ENCODE results near the gene ACBD6. TPM values are rescaled to one million over a fixed set of nuclear protein-coding genes. Genes with fewer than 3 reads are reported as not detected.

Gene ACBD6
- total RNA-seq, 1 donor from 2014 or later, result 43.4 TPM

DNA sequence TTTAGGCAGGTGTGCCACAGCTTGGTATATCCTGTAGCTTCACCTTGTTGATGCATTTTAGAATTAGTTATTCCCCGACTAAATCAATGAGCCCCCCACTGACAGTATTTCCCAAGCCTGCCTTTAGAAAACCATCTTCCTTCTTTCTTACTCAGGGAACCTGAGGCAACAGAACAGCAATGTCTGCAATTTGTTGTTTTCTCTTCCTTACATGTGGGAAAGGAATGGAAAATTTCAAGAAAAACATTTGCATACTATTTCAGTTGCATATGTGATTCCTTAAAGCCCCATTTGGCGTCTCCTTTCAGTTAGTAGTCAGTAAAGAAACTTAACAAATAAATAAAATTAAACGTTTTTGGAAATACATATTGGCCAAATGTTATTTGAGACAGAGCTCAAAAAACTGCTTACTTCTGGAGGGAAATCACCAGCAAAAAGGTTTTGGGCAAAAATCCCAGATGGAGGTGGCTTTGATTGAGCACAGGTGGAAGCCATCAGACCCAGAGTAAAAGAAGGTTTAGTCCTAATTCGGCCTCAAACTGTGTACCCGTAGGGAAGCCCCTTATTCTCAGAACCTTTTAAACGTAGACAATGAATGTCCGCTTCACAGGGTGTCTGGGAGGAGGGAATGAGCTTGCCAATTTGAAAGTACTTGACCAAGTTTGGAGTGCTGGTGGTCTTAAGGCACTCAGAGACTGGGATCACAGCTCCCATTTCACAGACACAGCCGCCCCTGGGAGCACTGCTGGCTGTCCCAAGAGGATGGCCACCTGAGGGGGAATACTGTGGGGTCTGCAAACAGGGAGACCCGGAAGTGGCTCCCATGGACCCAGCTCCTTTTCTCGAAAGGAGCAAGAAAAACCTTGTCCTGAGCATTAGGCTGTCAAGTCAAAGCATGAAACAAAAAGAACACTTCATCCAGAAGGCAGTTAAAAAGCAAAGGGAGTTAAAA, 263.0 kb downstream of the ACBD6 start:
- no peak overlapping the region for H3K9ac ChIP-seq (ENCODE audit: low read length)
- H2AFZ ChIP-seq (ENCODE audit: low read depth, low read length), result no peak overlapping the region
- H3K27ac Mint-ChIP-seq (ENCODE audit: unreplicated experiment), result no peak overlapping the region
- H3K9me3 Mint-ChIP-seq (ENCODE audit: unreplicated experiment), result peaks cover 5% of the 10 kb centered on the region
- no peak overlapping the region for H3K4me3 ChIP-seq (ENCODE audit: insufficient read depth, low read depth, low read length)
- TF ChIP-seq EZH2 (IDR thresholded peaks at IDR 0.05; ENCODE audit: insufficient read depth, low read length), result no peak
- TF ChIP-seq, protein P1, sequence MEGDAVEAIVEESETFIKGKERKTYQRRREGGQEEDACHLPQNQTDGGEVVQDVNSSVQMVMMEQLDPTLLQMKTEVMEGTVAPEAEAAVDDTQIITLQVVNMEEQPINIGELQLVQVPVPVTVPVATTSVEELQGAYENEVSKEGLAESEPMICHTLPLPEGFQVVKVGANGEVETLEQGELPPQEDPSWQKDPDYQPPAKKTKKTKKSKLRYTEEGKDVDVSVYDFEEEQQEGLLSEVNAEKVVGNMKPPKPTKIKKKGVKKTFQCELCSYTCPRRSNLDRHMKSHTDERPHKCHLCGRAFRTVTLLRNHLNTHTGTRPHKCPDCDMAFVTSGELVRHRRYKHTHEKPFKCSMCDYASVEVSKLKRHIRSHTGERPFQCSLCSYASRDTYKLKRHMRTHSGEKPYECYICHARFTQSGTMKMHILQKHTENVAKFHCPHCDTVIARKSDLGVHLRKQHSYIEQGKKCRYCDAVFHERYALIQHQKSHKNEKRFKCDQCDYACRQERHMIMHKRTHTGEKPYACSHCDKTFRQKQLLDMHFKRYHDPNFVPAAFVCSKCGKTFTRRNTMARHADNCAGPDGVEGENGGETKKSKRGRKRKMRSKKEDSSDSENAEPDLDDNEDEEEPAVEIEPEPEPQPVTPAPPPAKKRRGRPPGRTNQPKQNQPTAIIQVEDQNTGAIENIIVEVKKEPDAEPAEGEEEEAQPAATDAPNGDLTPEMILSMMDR (IDR thresholded peaks at IDR 0.05; ENCODE audit: insufficient read depth, low read depth, low read length), result no peak
- no peaks in the 10 kb centered on the region for H3K4me1 ChIP-seq (ENCODE audit: insufficient read depth, low read length)
- no peak for DNase-seq (ENCODE audit: low read depth)
- H3K4me1 Mint-ChIP-seq (ENCODE audit: low read depth, unreplicated experiment), result peaks cover 2% of the 10 kb centered on the region
- peaks cover 86% of the 10 kb centered on the region for H3K27me3 ChIP-seq (ENCODE audit: insufficient read depth, low read length)
- no peak overlapping the region for H3K4me2 ChIP-seq (ENCODE audit: low read length)
- no peaks in the 10 kb centered on the region for H3K36me3 ChIP-seq (ENCODE audit: insufficient read depth, low read length)
- H3K27me3 Mint-ChIP-seq (ENCODE audit: low read depth, unreplicated experiment), result peaks cover 80% of the 10 kb centered on the region
- no peaks in the 10 kb centered on the region for H3K79me2 ChIP-seq (ENCODE audit: insufficient read depth, low read length)
- no peak for FAIRE-seq
- no peaks in the 10 kb centered on the region for H3K9me3 ChIP-seq (ENCODE audit: insufficient read depth, low read depth, low read length)
- no peak overlapping the region for H3K27ac ChIP-seq (ENCODE audit: low read depth, low read length)
- H3K4me3 Mint-ChIP-seq (ENCODE audit: unreplicated experiment), result no peak overlapping the region
- no peaks in the 10 kb centered on the region for H3K36me3 Mint-ChIP-seq (ENCODE audit: low read depth, unreplicated experiment)
- peaks cover 15% of the 10 kb centered on the region for H4K20me1 ChIP-seq (ENCODE audit: insufficient read depth, low read length)

DNA sequence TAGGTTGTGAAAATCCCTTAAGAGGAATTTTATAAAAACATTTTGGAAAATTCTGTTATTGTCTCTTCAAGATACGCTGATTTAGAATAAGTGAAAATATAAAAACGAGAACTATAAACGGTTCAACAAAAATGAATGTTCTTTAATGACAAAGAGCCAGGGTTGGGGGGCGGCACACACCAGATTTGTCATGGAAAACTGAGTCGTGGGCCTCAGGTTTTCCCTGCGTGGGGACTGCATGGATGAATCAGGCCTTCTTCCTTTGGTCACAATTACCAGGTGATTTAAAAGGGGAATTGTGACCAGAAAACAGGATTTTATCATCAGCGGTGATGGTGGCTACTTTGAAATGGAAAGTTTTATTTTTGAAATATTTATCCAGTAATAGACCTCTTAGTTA, 263.7 kb downstream of the ACBD6 start:
- DNase-seq (ENCODE audit: low read depth) (no peak), FAIRE-seq (no peak)
- Histone ChIP-seq H3K9ac (ENCODE audit: low read length) (no peak overlapping the region), H3K36me3 (ENCODE audit: insufficient read depth, low read length) (no peaks in the 10 kb centered on the region), H3K27me3 (ENCODE audit: insufficient read depth, low read length) (peaks cover 89% of the 10 kb centered on the region), H3K4me2 (ENCODE audit: low read length) (no peak overlapping the region), H3K4me1 (ENCODE audit: insufficient read depth, low read length) (peaks cover under 1% of the 10 kb centered on the region), H4K20me1 (ENCODE audit: insufficient read depth, low read length) (peaks cover 19% of the 10 kb centered on the region), H2AFZ (ENCODE audit: low read depth, low read length) (no peak overlapping the region), H3K79me2 (ENCODE audit: insufficient read depth, low read length) (no peaks in the 10 kb centered on the region), H3K27ac (ENCODE audit: low read depth, low read length) (no peak overlapping the region), H3K9me3 (ENCODE audit: insufficient read depth, low read depth, low read length) (no peaks in the 10 kb centered on the region), H3K4me3 (ENCODE audit: insufficient read depth, low read depth, low read length) (no peak overlapping the region)
- peaks cover 2% of the 10 kb centered on the region for H3K36me3 Mint-ChIP-seq (ENCODE audit: low read depth, unreplicated experiment)
- H3K4me1 Mint-ChIP-seq (ENCODE audit: low read depth, unreplicated experiment), result peaks cover 4% of the 10 kb centered on the region
- H3K27ac Mint-ChIP-seq (ENCODE audit: unreplicated experiment), result no peak overlapping the region
- H3K27me3 Mint-ChIP-seq (ENCODE audit: low read depth, unreplicated experiment), result peaks cover 82% of the 10 kb centered on the region
- no peak for TF ChIP-seq EZH2 (IDR thresholded peaks at IDR 0.05; ENCODE audit: insufficient read depth, low read length)
- TF ChIP-seq, protein P1 (IDR thresholded peaks at IDR 0.05; ENCODE audit: insufficient read depth, low read depth, low read length), result no peak
- H3K9me3 Mint-ChIP-seq (ENCODE audit: unreplicated experiment), result peaks cover 5% of the 10 kb centered on the region
- no peak overlapping the region for H3K4me3 Mint-ChIP-seq (ENCODE audit: unreplicated experiment)

Small RNAs within 50 kb of the gene (microRNA-seq; reads per million reads assigned to microRNA genes)
- not detected for gene MIR3121

Other genes starting within 250 kb of the ACBD6 start
- not detected in 2 replicates for gene OVAAL, start 56.4 kb upstream of the ACBD6 start, total RNA-seq
- 35.2 and 36.0 TPM in 2 replicates for gene XPR1, start 129.4 kb upstream of the ACBD6 start, total RNA-seq

All from astrocyte (in vitro differentiated cells and primary cell).